ENCODE results near the gene CFAP58. TPM values are rescaled to one million over a fixed set of nuclear protein-coding genes. Genes with fewer than 3 reads are reported as not detected.

CFAP58 gene
- total and polyA plus RNA-seq, 2 donors (not counting 3 experiments of a cell fraction or from before 2014, with no cell fraction given) = 0.07 to 0.29 TPM

- Histone ChIP-seq H3K9ac (replicated peaks; ENCODE audit: extremely low read depth, insufficient read depth, low read length) (no peak overlapping the region), H3K36me3 (ENCODE audit: control insufficient read depth in 2 of 2, extremely low read depth in 1 of 2, insufficient read depth in 2 of 2, low read length in 2 of 2) (no peaks in the 10 kb centered on the region), H3K9me3 (replicated peaks; ENCODE audit: control insufficient read depth, insufficient read depth, low read length) (no peaks in the 10 kb centered on the region), H3K9me1 (replicated peaks; ENCODE audit: control insufficient read depth, extremely low read depth, insufficient read depth, low read length) (no peaks in the 10 kb centered on the region), H3K4me3 (replicated peaks in 1 of 3; ENCODE audit: insufficient read depth in 1 of 3, low read depth in 1 of 3, low read length in 3 of 3) (no peak overlapping the region), H3K79me2 (ENCODE audit: control insufficient read depth, insufficient read depth, low read length) (no peaks in the 10 kb centered on the region), H3K4me1 (ENCODE audit: control insufficient read depth, extremely low read depth, insufficient read depth, low read length) (no peaks in the 10 kb centered on the region), H3K27me3 (ENCODE audit: control insufficient read depth in 2 of 2, insufficient read depth in 2 of 2, low read length in 2 of 2) (no peaks in the 10 kb centered on the region), H3K4me2 (ENCODE audit: insufficient read depth, low read length) (no peak overlapping the region), H2AFZ (ENCODE audit: low read depth, low read length) (no peak overlapping the region), H4K20me1 (replicated peaks; ENCODE audit: control insufficient read depth, extremely low read depth, insufficient read depth, low read length) (no peaks in the 10 kb centered on the region), H3K27ac (ENCODE audit: insufficient read depth, low read depth, low read length) (no peak overlapping the region)
- no TSS peak for BruUV-seq (replicated peaks)
- ChIA-PET POLR2A (no interaction called here), CTCF (no interaction called here)
- intact Hi-C loops (cut with micrococcal nuclease) = no loop called here
- FAIRE-seq (no peak), DNase-seq (ENCODE audit: low read depth, low spot score) (no peak)
- TF ChIP-seq, protein P1, sequence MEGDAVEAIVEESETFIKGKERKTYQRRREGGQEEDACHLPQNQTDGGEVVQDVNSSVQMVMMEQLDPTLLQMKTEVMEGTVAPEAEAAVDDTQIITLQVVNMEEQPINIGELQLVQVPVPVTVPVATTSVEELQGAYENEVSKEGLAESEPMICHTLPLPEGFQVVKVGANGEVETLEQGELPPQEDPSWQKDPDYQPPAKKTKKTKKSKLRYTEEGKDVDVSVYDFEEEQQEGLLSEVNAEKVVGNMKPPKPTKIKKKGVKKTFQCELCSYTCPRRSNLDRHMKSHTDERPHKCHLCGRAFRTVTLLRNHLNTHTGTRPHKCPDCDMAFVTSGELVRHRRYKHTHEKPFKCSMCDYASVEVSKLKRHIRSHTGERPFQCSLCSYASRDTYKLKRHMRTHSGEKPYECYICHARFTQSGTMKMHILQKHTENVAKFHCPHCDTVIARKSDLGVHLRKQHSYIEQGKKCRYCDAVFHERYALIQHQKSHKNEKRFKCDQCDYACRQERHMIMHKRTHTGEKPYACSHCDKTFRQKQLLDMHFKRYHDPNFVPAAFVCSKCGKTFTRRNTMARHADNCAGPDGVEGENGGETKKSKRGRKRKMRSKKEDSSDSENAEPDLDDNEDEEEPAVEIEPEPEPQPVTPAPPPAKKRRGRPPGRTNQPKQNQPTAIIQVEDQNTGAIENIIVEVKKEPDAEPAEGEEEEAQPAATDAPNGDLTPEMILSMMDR (IDR thresholded peaks at IDR 0.05; ENCODE audit: extremely low read depth in 1 of 2, insufficient read depth in 1 of 2, low read depth in 1 of 2, low read length in 2 of 2) = no peak
- TF ChIP-seq FOS (IDR thresholded peaks at IDR 0.05; ENCODE audit: borderline replicate concordance, insufficient read depth, low read length) = no peak
- no peak for TF ChIP-seq POLR2A (IDR thresholded peaks at IDR 0.05; ENCODE audit: low read depth, low read length)
- TF ChIP-seq, protein P2, sequence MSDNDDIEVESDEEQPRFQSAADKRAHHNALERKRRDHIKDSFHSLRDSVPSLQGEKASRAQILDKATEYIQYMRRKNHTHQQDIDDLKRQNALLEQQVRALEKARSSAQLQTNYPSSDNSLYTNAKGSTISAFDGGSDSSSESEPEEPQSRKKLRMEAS (IDR thresholded peaks at IDR 0.05; ENCODE audit: insufficient read depth, insufficient read length) = no peak
- dilution Hi-C loops (cut with MboI; ENCODE audit: extremely low pct_ligation_motif_present, low sequenced_read_pairs) = no loop called here
These were observed 59.9 kb downstream of the CFAP58 start for GRCh38 chr10:104413528-104413927.

- Histone ChIP-seq H3K4me1 (ENCODE audit: control insufficient read depth, extremely low read depth, insufficient read depth, low read length) (no peaks in the 10 kb centered on the region), H3K4me2 (ENCODE audit: insufficient read depth, low read length) (no peak overlapping the region), H3K4me3 (replicated peaks in 1 of 3; ENCODE audit: insufficient read depth in 1 of 3, low read depth in 1 of 3, low read length in 3 of 3) (no peak overlapping the region), H4K20me1 (replicated peaks; ENCODE audit: control insufficient read depth, extremely low read depth, insufficient read depth, low read length) (no peaks in the 10 kb centered on the region), H3K27ac (ENCODE audit: insufficient read depth, low read depth, low read length) (no peak overlapping the region), H3K79me2 (ENCODE audit: control insufficient read depth, insufficient read depth, low read length) (no peaks in the 10 kb centered on the region), H3K9me3 (replicated peaks; ENCODE audit: control insufficient read depth, insufficient read depth, low read length) (no peaks in the 10 kb centered on the region), H3K9me1 (replicated peaks; ENCODE audit: control insufficient read depth, extremely low read depth, insufficient read depth, low read length) (no peaks in the 10 kb centered on the region), H2AFZ (ENCODE audit: low read depth, low read length) (no peak overlapping the region), H3K36me3 (ENCODE audit: control insufficient read depth in 2 of 2, extremely low read depth in 1 of 2, insufficient read depth in 2 of 2, low read length in 2 of 2) (no peaks in the 10 kb centered on the region), H3K27me3 (ENCODE audit: control insufficient read depth in 2 of 2, insufficient read depth in 2 of 2, low read length in 2 of 2) (no peaks in the 10 kb centered on the region), H3K9ac (replicated peaks; ENCODE audit: extremely low read depth, insufficient read depth, low read length) (no peak overlapping the region)
- TF ChIP-seq MYC (IDR thresholded peaks at IDR 0.05; ENCODE audit: low read depth, low read length) (no peak), POLR2A (IDR thresholded peaks at IDR 0.05; ENCODE audit: low read depth, low read length) (no peak)
- FAIRE-seq (no peak), DNase-seq (ENCODE audit: low read depth, low spot score) (no peak)
- ChIA-PET POLR2A (no interaction called here), CTCF (no interaction called here)
- no TSS peak for BruUV-seq (replicated peaks)
- intact Hi-C loops (cut with micrococcal nuclease) (no loop called here), dilution Hi-C loops (cut with MboI; ENCODE audit: extremely low pct_ligation_motif_present, low sequenced_read_pairs) (no loop called here)
These were observed 62.0 kb downstream of the CFAP58 start for GRCh38 chr10:104415526-104416165.
